PFSK-1 (cell line): ENCODE results near the gene DTWD1.

Experiments
- REST ChIP-seq, 2 experiments: IDR thresholded peaks; 2 replicates each; pipeline versions ENCODE4 v1.6.1 to v1.8.0; 2011 to 2012; ENCODE audit warnings: low read depth in 2 of 2, low read length in 2 of 2, control low read depth in 1 of 2, inconsistent platforms in 1 of 2, mild to moderate bottlenecking in 1 of 2, moderate library complexity in 1 of 2; ENCODE audit not compliant: insufficient read depth in 1 of 2
- TAF1 ChIP-seq: IDR thresholded peaks from 2 replicates; pipeline ENCODE4 v1.6.1; 2012; ENCODE audit warnings: low read length, control low read depth, borderline replicate concordance; ENCODE audit not compliant: insufficient read depth

- TF ChIP-seq REST (IDR thresholded peaks at IDR 0.05; ENCODE audit: insufficient read depth in 1 of 2, low read depth in 2 of 2, low read length in 2 of 2) (no peak), TAF1 (no peak)
Measured at GRCh38 chr15:49645941-49646340, 25.1 kb downstream of the DTWD1 start.
